Measurements from ENCODE around the gene ARID1B.

ARID1B gene

DNA sequence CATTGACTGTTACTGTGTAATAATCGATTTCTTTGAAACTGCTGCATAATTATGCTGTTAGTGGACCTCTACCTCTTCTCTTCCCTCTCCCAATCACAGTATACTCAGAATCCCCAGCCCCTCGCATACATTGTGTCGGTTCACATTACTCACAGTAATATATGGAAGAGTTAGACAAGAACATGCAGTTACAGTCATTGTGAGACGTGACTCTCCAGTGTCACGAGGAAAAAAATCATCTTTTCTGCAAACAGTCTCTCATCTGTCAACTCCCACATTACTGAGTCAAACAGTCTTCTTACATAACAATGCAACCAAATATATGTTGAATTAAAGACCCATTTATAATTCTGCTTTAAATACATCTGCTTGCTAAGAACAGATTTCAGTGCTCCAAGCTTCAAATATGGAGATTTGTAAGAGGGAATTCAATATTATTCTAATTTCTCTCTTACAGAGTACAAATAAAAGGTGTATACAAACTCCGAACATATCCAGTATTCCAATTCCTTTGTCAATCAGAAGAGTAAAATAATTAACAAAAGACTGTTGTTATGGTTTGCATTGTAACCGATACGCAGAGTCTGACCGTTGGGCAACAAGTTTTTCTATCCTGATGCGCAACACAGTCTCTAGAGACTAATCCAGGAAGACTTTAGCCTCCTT lies 432.8 kb downstream of the ARID1B start:
- DNase-seq (ENCODE audit: low spot score): no peak
- in situ Hi-C loops (cut with MboI; ENCODE audit: low sequenced_read_pairs, unreplicated experiment): no loop called here
- TF ChIP-seq, protein P1, sequence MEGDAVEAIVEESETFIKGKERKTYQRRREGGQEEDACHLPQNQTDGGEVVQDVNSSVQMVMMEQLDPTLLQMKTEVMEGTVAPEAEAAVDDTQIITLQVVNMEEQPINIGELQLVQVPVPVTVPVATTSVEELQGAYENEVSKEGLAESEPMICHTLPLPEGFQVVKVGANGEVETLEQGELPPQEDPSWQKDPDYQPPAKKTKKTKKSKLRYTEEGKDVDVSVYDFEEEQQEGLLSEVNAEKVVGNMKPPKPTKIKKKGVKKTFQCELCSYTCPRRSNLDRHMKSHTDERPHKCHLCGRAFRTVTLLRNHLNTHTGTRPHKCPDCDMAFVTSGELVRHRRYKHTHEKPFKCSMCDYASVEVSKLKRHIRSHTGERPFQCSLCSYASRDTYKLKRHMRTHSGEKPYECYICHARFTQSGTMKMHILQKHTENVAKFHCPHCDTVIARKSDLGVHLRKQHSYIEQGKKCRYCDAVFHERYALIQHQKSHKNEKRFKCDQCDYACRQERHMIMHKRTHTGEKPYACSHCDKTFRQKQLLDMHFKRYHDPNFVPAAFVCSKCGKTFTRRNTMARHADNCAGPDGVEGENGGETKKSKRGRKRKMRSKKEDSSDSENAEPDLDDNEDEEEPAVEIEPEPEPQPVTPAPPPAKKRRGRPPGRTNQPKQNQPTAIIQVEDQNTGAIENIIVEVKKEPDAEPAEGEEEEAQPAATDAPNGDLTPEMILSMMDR (IDR thresholded peaks at IDR 0.05; ENCODE audit: borderline replicate concordance, control extremely low read depth, extremely low read depth, insufficient read depth, missing control alignments): no peak

DNA sequence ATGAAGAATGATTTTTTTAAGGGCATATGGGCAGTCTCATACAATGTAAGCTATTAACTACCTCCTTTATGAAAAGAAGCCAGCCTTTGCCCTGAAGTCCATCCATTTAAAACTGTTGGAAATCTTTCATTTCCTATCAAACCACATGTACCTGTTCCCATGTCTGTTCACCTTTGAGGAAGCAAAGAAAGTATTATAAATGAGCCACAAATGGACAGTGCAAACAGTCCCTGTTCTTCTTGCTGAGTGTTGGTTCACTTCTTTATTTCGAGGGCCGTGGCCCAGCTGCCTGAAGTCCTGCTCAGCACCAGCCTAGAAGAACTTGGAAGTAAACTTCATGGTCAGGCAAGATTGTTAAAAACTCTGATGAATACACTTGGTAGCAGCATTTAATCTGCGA lies 433.8 kb downstream of the ARID1B start:
- DNase-seq (ENCODE audit: low spot score): no peak
- in situ Hi-C loops (cut with MboI; ENCODE audit: low sequenced_read_pairs, unreplicated experiment): no loop called here
- TF ChIP-seq, protein P1 (IDR thresholded peaks at IDR 0.05; ENCODE audit: borderline replicate concordance, control extremely low read depth, extremely low read depth, insufficient read depth, missing control alignments): no peak

DNA sequence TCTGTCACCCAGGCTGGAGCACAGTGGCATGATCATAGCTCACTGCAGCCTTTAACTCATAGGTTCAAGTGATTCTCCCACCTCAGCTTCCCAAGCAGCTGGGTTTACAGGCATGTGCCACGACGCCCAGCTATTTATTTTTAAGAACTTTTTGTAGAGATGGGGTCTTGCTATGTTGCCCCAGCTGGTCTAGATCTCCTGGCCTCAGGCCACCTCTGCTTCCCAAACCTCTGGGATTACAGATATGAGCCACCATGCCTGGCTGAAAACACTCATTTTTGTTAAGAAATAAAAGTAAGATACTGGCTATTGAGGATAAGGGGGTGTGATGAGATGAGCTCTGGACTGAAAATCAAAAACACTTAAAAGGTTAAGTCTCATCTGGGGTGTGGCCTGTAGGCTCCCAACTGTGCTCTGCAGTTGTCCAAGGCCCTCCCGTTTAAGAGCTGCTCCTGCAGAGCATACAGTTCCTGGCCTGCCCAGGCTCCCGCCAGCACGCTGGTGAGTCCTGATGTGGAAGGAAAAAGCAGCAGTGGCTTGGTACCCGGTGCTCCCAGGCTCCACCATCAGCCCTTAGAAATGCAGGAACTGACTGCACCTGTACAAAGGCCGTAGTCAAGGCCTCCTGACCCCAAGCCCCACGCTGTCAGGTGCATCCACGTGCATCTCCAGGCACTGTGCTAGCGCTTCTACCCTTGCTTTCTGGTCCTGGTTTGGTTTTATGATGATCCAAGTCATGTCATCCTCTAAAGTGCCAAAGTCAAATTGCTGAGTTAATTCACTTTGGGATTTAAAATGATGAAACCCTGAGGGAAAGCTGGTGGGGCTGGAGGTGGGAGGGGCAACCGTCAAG lies 434.7 kb downstream of the ARID1B start:
- TF ChIP-seq, protein P1 (IDR thresholded peaks at IDR 0.05; ENCODE audit: borderline replicate concordance, control extremely low read depth, extremely low read depth, insufficient read depth, missing control alignments): no peak
- in situ Hi-C loops (cut with MboI; ENCODE audit: low sequenced_read_pairs, unreplicated experiment): no loop called here
- DNase-seq (ENCODE audit: low spot score): no peak

DNA sequence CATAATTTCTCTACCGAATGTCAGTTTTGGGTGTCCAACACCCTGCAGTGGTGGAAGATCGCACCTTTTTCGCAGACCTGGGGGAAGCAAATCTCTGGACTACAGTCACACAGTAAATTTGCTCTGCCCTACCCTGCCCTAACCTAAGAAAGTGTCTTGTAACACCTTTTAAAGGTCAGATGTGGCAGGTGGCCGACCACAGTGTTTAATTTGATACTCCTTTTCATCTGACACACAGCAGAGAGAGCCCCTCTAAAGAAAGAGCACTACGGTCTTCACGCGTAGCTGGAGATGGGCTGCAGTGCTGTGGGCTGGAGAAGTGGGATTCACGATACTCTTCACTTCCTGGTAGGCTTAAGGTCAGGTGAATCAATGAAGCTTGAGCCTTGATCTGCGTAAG lies 436.2 kb downstream of the ARID1B start:
- TF ChIP-seq, protein P1 (IDR thresholded peaks at IDR 0.05; ENCODE audit: borderline replicate concordance, control extremely low read depth, extremely low read depth, insufficient read depth, missing control alignments): no peak
- in situ Hi-C loops (cut with MboI; ENCODE audit: low sequenced_read_pairs, unreplicated experiment): no loop called here
- no peak for DNase-seq (ENCODE audit: low spot score)

DNA sequence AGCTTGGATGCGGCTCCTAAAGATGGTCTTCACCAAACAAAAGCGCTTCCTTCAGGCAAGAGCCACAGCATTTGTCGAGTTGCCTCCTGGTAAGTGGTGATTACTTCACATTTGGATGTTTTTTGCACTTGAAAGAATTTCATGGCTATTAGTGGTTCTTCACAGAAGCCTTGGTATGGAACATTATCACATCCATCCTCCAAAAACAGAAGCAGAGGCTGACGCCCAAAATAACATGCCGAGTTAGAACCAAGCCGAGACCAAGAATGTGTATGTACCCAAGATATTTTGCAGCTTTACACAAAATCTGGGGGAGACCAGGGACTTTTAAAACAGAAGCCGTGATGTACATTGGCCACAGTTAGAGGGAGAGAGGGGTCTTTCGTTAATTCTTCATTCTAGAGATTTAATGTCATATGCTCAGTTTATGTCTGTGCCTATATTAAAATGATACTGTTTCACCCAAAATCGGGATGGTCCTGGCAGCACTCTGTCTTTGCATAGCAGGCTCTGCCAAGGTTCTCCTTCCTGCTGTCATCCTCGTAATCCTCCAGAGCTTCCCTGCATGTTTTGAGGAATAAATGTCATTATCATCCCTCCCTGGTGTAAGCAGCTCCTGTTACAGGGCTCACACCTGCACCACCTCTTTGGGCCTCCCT lies 436.9 kb downstream of the ARID1B start:
- in situ Hi-C loops (cut with MboI; ENCODE audit: low sequenced_read_pairs, unreplicated experiment): no loop called here
- TF ChIP-seq, protein P1 (IDR thresholded peaks at IDR 0.05; ENCODE audit: borderline replicate concordance, control extremely low read depth, extremely low read depth, insufficient read depth, missing control alignments): no peak
- DNase-seq (ENCODE audit: low spot score): no peak

DNA sequence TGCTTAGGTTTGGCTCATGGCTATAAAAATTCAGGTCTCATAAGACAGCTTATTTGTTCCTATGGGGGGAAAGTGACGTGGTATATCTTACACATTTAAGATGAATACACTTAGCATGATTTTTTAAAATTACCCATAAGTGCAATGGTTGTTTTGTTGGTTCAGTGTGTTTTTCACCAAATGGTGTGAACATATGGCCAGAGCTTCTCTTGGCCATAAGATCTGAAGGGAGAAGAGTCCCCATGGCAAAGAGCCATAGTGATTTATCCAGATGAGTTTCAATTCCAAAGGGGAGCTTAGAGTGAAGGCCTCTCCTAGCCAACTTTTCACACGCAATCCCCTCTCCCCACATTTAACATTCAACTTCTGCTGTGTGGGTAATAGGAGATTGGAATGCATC lies 438.5 kb downstream of the ARID1B start:
- TF ChIP-seq, protein P1 (IDR thresholded peaks at IDR 0.05; ENCODE audit: borderline replicate concordance, control extremely low read depth, extremely low read depth, insufficient read depth, missing control alignments): no peak
- no peak for DNase-seq (ENCODE audit: low spot score)
- in situ Hi-C loops (cut with MboI; ENCODE audit: low sequenced_read_pairs, unreplicated experiment): no loop called here
